ENCODE data around the gene STAT1. TPM values are rescaled to one million over a fixed set of nuclear protein-coding genes. Genes with fewer than 3 reads are reported as not detected.

STAT1 gene
- total and polyA plus RNA-seq, 9 of the 15 experiments (the other 6 are each of a cell fraction or from before 2014, with no cell fraction given) = 8.7 to 34.4 (median 26.8) TPM

DNA sequence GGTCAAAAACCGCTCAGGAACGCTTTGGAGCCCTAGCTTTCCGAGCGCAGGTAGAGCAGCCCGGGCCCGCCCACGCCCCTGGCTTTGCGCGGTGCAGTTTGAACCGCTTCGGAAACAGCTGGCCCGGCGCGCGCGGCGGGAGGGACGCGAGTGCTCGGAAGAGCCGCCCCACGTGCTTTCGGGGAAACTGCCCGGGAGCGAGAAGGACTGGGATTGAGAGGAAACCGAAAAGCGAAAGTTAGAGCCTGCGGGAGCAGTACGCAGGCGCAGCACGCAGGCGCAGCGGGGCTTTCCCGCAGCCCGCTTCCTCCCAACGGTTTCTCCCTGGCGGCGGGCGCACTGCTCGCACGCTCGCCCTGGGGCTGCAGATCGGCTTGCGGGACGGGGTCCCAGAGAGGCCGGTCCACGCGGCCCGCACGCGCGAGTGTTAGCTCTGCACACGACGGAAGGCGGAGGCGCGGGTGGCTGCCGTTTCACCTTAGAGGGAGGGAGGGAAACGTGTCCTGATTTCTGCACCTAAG lies 6.3 kb upstream of the STAT1 start (continued):
- TF ChIP-seq TBL1XR1 (IDR thresholded peaks at IDR 0.05; ENCODE audit: low read length in 2 of 2) (peak; percentile 78 to 80; a peak in 3 of 4 replicates), ZNF384 (IDR thresholded peaks at IDR 0.05; ENCODE audit: low read depth, low read length) (0 out of 2 replicates have a peak, but pooled peaks have one; percentile 33), TFAM (CRISPR knock-in tag; conservative IDR thresholded peaks at IDR 0.05) (no peak), ASH1L (IDR thresholded peaks at IDR 0.05; ENCODE audit: borderline replicate concordance, low read depth, partially characterized antibody) (peak; percentile 19), DMBX1 (CRISPR knock-in tag; IDR thresholded peaks at IDR 0.05; ENCODE audit: borderline replicate concordance) (0 out of 2 replicates have a peak, but pooled peaks have one; percentile 11), ARID1B (IDR thresholded peaks at IDR 0.05) (peak; percentile 66), SMAD1 (IDR thresholded peaks at IDR 0.05; ENCODE audit: low read depth, low read length, partially characterized antibody) (peak; percentile 64), ETV1 (tag; conservative IDR thresholded peaks at IDR 0.05; ENCODE audit: low read depth) (peak; percentile 90), SPI1 (IDR thresholded peaks at IDR 0.05; ENCODE audit: borderline replicate concordance, low read depth, low read length) (0 out of 2 replicates have a peak, but pooled peaks have one; percentile 58)
- TF ChIP-seq, protein P1, sequence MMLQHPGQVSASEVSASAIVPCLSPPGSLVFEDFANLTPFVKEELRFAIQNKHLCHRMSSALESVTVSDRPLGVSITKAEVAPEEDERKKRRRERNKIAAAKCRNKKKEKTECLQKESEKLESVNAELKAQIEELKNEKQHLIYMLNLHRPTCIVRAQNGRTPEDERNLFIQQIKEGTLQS (IDR thresholded peaks at IDR 0.05) = no peak; the same call in 1 of the 2 replicates
- TF ChIP-seq, protein P1 (CRISPR knock-in tag; conservative IDR thresholded peaks at IDR 0.05) = no peak
- TF ChIP-seq, protein P2, sequence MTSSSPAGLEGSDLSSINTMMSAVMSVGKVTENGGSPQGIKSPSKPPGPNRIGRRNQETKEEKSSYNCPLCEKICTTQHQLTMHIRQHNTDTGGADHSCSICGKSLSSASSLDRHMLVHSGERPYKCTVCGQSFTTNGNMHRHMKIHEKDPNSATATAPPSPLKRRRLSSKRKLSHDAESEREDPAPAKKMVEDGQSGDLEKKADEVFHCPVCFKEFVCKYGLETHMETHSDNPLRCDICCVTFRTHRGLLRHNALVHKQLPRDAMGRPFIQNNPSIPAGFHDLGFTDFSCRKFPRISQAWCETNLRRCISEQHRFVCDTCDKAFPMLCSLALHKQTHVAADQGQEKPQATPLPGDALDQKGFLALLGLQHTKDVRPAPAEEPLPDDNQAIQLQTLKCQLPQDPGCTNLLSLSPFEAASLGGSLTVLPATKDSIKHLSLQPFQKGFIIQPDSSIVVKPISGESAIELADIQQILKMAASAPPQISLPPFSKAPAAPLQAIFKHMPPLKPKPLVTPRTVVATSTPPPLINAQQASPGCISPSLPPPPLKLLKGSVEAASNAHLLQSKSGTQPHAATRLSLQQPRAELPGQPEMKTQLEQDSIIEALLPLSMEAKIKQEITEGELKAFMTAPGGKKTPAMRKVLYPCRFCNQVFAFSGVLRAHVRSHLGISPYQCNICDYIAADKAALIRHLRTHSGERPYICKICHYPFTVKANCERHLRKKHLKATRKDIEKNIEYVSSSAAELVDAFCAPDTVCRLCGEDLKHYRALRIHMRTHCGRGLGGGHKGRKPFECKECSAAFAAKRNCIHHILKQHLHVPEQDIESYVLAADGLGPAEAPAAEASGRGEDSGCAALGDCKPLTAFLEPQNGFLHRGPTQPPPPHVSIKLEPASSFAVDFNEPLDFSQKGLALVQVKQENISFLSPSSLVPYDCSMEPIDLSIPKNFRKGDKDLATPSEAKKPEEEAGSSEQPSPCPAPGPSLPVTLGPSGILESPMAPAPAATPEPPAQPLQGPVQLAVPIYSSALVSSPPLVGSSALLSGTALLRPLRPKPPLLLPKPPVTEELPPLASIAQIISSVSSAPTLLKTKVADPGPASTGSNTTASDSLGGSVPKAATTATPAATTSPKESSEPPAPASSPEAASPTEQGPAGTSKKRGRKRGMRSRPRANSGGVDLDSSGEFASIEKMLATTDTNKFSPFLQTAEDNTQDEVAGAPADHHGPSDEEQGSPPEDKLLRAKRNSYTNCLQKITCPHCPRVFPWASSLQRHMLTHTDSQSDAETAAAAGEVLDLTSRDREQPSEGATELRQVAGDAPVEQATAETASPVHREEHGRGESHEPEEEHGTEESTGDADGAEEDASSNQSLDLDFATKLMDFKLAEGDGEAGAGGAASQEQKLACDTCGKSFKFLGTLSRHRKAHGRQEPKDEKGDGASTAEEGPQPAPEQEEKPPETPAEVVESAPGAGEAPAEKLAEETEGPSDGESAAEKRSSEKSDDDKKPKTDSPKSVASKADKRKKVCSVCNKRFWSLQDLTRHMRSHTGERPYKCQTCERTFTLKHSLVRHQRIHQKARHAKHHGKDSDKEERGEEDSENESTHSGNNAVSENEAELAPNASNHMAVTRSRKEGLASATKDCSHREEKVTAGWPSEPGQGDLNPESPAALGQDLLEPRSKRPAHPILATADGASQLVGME (CRISPR knock-in tag; IDR thresholded peaks at IDR 0.05) = 0 out of 2 replicates have a peak, but pooled peaks have one; percentile 10
- TF ChIP-seq, protein P3, sequence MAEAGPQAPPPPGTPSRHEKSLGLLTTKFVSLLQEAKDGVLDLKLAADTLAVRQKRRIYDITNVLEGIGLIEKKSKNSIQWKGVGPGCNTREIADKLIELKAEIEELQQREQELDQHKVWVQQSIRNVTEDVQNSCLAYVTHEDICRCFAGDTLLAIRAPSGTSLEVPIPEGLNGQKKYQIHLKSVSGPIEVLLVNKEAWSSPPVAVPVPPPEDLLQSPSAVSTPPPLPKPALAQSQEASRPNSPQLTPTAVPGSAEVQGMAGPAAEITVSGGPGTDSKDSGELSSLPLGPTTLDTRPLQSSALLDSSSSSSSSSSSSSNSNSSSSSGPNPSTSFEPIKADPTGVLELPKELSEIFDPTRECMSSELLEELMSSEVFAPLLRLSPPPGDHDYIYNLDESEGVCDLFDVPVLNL (CRISPR knock-in tag; IDR thresholded peaks at IDR 0.05; ENCODE audit: low read depth) = peak; percentile 96
- TF ChIP-seq, protein P4, sequence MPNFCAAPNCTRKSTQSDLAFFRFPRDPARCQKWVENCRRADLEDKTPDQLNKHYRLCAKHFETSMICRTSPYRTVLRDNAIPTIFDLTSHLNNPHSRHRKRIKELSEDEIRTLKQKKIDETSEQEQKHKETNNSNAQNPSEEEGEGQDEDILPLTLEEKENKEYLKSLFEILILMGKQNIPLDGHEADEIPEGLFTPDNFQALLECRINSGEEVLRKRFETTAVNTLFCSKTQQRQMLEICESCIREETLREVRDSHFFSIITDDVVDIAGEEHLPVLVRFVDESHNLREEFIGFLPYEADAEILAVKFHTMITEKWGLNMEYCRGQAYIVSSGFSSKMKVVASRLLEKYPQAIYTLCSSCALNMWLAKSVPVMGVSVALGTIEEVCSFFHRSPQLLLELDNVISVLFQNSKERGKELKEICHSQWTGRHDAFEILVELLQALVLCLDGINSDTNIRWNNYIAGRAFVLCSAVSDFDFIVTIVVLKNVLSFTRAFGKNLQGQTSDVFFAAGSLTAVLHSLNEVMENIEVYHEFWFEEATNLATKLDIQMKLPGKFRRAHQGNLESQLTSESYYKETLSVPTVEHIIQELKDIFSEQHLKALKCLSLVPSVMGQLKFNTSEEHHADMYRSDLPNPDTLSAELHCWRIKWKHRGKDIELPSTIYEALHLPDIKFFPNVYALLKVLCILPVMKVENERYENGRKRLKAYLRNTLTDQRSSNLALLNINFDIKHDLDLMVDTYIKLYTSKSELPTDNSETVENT (CRISPR knock-in tag; IDR thresholded peaks at IDR 0.05) = peak; percentile 80

All from K562 (cell line).